ENCODE measurements around the gene FAM131C.
"Not testable (repeated sequence)": the region's sequence is repeated elsewhere in the genome, so short reads cannot be mapped to it uniquely, and the experiment has no call there.

FAM131C gene

DNA sequence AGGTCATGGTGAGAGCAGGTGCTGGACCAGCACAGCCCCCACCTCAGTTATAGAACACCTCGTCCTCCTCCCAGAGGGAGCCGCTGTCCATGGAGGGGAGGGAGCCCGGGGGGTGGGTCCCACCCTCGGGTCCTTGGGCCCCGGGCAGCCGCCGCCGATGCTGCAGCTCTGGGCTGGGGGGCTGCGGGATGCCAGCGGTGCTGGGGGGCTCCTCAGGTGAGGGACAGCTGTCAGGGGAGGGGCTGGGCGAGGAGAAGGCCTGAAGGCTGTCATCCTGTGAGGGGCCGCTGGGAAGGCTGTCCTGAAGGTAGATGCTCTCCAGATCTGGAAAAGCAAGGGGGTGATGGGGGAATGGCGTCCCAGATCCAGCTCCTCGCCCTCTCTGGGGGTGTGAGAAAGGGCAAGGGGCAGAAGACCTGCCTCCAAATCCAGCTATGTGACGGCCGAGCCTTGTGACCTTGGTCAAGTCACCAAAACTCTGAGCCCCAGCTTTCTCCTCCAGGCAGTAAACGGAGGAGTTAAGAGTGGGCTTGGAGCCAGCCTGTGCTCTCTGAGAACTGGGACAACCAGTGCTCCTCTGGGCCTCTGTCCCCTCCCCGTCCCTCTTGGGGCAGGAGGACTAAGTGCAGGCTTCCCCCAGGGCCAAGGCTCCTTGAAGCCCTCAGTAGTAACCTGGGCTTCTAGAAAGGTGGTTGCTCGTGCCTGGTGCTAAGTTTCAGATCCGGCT is 14.9 kb downstream of the FAM131C start:
- DNase-seq, ATAC-seq: not testable (repeated sequence)

DNA sequence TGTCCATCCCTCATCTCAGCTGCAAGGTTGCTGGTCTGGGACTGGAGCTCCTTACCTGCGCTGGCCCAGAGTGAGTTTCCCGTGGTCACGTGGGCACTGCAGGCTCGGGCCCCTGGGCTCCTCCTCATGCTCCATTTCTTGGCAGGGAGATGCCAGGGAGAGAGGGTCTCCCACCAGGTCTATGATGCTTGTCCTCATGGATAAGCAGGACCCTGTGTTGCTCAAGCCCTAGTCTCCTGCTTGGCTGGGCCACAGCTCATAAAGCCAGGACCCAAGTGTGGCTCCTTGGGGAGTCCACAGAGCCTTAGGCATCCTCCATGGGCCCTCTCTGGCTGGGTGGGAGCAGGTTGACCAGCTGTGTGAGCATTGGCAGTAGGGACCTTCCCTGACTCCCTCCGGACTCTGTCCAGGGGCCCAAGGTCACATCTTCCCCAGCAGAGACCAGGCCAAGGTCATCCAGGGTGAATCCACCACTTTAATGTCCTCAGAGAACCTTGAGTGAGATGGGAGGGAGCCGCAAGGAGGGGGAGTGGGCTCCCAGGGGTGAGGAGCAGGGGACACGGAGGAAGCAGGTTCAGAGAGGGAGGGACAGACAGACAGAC is 16.0 kb downstream of the FAM131C start:
- not testable (repeated sequence) for ATAC-seq, DNase-seq

DNA sequence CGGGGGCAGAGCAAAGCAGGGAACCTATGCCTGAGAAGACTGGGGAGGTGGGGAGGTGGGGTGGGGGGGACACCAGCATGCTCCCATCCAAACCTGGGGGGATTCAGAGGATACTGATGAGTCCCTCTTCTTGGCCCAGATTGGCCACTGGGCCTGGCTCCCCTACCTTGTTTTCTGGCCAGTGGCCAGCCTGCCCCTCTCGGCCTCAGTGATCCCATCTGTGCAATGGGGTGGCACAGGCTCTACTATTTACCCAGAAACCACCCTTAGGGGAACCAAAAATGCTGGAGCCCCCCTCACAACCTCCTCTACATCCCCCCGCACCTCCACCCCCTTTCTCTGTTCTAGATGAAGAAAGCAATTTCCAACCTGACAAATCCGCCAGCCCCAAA is 16.9 kb downstream of the FAM131C start:
- not testable (repeated sequence) for ATAC-seq, DNase-seq

DNA sequence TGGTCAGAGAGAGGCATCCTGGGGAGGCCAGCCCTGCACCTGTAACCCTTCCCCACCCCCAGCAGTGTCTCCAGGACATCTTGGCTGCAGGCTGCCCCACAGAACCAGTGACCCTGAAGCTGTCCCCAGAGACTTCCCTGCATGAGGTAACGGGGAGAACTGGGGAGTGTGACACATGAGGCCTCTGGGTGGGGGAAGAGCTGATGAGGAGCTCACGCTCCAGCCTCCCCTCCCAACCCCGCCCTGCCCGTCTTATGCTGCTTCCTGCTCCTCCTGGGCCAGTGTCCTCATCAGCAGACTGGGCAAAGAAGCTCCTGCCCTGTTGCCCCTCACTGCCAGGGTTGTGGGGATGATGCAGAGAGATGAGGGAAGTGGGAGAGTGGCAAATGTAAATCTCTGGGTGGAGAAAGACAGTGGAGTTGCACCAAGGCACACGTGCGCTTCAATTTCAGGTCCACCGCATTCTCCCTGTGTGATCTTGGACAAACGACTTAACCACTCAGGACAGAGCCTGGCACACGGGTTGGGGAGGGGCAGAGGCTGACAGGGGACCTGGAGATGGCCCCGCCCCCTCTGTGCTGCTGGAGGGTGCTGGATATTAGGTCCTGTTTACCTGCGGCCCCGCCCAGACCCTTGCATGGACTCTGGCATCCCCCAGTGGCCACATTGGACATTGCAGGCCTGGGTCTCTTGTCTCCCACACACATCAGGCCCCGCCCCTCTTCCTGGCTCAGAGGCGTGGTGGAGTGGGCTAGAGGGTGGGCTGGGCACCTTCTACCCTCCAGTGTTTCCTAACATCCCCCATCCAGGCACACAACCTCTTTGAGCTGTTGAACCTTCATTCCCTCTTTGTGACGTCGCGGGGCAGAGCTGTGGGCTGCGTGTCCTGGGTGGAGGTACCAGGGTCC is 17.6 kb downstream of the FAM131C start:
- DNase-seq = peak; percentile 76
- ATAC-seq = peak; percentile 79

DNA sequence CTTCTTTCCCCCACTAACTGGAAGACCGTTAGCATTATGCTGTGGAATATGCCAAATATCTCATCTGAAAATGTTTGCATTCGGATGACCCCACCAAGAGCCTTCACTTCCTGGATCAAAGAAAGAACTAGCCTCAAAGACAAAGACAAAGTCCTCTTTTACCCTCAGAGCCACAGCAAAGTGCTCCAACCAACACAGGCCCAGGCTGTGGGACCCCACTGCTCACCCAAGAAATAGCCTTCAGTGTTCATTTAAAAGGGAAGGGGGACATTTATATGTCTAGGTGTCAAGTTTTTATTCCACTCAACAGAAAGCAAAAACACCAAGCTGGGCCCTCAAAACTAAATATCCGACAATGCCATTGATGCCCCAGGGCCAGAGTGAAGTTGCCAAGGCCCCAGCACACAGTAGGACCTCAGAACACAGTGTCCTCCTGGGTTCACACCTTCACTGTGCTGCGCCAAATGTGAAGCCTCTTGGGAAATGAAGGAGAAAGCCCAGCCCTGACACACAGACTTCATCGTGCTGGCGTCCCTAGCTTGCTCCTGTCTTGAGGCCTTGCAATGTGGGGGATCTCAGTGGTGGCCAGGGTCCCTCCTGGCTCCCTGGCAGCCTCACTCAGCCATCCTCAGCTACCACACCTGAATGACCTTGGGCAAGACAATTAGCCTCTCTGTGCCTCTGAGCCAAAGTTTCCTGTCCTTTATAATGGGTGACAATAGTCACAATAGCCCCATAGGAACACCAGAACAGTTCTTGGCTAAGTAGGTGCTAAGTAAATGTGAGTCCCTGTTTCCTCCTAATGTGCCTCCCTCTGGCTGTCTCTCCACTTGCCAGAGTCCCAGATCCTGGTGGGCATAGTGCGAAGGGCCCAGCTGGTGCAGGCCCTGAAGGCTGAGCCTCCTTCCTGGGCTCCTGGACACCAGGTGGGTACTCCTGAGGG is 18.6 kb downstream of the FAM131C start:
- DNase-seq = no peak
- ATAC-seq = no peak

DNA sequence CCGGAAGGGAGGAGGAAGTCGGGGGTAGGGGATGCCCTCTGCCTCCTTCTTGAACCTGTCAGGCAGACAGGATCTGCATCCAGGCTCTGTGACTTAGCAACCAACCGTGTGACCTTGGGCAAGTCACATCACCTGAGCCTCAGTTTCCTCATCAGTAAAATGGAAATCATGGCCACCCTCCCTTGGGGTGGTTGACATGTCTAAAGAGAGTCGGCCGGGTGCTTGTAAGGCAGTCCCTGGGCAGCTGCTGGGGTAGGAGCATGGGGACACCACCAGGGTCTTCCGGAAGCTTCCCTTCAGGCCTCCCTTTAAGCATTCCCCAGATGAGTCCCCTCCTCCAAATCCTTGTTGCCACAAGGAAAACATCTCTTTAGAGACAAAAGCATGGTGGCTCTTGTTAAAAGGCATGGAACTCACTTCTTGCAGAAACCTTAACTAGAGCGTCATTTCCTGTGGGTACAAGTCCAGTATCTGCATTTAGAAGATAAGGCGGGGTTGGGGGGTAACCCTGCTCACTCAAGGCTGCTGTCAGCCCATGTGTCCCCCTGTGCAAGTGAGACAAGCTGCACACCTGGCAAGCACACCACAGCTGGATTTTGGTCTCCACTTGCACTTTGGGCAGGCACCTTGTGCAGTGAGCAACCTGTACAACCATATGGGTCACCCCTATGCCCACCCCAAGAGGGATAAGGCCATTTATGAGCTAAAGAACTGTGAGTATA is 19.5 kb downstream of the FAM131C start:
- DNase-seq = no peak
- ATAC-seq = no peak

DNA sequence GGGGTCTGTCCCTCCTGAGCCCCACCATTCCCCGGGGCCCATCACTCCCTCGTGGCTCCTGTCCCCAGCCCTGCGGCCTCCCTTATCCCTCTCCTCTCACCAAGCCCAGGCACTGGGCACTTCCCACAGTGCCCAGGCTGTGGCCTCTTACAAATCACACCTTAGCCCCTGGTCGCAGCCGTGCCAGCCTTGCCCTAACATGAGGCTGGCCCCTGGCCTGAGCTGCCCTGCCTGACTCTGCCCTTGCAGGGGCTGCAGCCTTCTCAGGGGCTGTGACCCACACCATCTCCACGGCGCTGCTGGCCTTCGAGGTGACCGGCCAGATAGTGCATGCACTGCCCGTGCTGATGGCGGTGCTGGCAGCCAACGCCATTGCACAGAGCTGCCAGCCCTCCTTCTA is 21.5 kb downstream of the FAM131C start:
- not testable (repeated sequence) for ATAC-seq, DNase-seq

DNA sequence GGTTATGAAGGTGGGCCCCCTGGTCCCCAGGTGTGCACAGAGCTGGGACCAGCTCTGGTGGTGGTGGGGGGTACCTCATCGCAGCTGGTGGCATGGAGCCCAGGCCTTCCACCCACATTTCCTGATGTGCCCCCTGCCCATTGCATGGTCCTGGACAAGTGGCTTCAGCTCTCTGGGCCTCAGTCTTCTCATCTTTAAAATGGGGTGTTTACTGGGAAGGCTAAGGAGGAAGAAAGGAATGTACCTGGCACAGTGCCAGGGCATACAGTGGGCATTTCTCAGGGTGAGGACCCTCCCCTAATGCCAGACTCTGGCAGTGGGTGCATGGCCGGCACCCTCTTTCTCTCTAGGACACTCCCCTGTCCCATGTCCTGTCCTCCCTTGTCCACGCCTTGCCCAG is 22.4 kb downstream of the FAM131C start:
- ATAC-seq (no peak), DNase-seq (no peak)

DNA sequence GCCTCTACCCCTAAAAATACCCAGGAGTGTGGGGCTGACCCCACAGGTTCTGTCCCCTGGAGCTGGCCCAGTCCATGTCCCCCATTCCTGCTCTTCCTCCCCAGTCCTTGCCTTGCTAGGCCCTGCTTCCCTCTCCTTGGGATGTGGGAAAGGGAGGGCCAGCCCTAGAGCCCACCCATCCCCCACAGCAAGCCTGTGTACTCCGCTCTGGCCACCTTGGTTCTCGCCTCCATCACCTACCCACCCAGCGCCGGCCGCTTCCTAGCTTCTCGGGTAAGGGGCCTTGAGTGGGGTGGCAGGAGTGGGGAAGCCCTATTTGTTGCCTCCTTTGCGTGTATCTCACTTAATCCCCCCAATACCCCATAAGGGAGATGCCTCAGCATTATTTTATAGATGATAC is 23.1 kb downstream of the FAM131C start:
- DNase-seq = no peak
- no peak for ATAC-seq

DNA sequence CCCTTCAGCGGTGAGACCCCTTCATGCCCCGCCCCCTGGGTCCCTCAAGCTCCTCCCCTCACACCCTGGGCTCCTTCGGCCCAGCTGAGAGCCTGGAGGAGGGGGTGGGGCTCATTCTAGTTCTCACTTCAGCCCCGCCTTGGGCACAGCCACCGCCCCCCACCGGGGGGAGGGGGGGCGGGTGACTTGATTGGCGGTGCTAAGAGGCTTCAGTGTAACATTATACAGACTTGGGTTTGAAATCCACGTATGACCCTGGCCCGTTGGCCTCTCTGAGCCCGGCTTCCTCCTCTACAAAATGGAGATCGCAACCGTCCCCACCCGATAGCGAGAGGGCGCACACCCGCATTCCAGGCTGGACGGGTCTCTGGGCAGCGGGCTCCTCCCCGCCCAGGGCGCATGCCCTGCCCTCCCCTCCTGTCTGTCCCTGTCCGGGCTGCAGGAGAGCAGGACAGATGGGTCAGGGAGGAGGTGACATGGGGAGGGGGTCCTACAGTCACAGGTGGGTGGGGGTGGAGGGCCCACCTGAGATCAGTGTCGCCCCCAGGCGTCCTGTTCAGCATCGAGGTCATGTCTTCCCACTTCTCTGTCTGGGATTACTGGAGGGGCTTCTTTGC is 24.8 kb downstream of the FAM131C start:
- no peak for ATAC-seq
- DNase-seq = peak; percentile 36

DNA sequence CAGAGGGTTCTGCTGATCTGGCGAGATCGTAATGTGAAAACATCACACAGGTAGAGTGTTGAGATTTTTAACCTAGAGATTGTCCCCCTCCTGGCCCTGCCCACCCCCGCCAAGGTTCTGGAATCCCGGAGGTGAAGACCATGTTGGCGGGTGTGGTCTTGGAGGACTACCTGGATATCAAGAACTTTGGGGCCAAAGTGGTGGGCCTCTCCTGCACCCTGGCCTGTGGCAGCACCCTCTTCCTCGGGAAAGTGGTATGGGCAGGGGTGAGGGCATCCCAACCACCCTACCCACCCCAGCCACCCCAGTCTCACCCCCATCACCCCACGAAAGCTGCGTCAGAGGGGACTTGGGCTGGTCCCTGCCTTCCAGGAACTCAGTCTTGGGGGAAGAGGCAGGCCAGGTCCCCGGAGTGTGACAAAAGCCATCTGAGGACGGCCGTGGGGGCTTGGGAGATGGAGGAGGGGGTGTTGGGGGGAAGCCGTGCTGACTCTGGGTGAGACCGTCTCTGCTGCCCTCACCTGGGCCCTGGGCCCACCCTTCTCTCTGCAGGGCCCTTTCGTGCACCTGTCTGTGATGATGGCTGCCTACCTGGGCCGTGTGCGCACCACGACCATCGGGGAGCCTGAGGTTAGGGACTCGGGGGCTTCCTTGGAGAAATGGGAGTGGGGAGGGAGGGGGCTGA is 25.5 kb downstream of the FAM131C start:
- DNase-seq (no peak), ATAC-seq (no peak)

DNA sequence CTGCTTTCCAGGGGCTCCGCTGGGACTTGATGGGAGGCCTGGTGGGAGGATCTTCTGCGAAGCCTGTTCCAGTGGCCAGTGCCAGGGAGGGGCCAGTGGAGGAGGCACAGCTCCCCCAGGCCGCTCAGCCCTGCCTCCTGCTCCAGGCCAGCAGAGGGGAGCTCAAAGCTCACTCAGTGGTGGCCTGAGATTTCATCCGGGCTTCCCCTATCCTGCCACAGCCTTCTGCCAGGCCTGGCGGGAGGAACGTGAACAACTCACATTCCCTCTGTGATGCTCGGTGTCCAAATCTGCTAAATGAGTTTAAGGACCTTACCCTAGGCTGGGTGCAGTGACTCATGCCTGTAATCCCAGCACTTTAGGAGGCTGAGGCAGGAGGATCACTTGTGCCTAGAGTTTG is 26.6 kb downstream of the FAM131C start:
- DNase-seq = no peak
- no peak for ATAC-seq

DNA sequence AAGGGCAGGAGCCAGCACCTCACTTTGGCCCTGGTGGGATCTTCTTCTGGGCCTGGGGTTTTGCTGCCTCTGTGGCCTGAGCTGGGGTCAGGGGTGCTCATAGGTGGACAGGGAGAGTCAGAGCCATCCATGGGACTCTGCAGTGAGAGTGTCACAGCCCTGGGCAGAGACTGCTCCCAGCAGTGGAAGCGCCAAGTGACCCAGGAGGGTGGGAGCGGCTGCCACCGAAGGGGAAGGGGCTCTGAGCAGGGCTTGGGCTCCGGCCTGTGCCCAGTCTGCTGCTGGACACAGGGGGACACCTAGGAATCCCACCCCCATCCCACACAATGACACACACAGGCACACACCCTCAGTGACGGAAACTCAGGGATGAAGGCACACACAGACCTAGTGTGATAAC is 29.5 kb downstream of the FAM131C start:
- no peak for ATAC-seq
- DNase-seq = no peak

DNA sequence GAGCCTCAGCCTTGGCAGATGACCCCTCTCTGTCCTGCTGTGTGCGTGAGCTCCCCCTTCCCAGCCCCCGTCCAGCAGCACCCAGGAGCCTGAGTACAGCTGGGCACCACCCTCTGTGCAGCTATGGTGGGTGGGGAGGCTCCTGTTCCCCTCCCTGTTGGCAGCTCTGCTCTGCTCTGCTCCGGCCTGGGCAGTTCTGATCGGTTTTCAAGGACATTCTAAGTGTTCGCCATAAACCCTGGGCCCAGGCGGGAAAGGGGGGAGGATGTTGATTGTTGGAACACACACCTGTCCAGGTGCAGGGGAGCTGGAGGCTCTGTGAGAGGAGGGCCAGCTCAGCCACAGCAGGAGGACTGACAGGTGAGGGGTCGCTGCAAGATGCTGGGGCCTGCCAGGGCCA is 29.9 kb downstream of the FAM131C start, which contains the start of gene CLCNKB:
Gene CLCNKB (plus strand): TSS at position 262 of the 400 bp plus-strand sequence. CDS start 711 bp downstream, outside the sequence.
- ATAC-seq (no peak), DNase-seq (no peak)

DNA sequence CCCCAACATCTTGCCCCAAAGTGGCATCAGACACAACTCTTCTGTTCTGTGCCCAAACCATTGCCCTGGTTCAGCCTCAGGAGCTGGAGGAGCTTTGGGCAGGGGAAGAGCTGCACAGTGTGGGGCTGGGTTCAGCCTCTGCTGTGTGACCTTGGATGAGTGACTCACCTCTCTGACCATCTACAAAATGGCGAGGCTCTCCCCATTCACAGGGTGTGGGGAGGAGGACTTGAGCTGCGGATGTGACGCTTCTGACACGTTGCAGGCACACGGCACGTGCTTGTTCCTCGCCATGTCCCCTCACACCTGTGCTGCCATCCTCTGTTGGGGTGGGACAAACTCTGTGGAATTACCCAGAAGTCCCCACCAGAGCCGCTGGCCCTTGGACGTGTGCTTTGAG is 30.8 kb downstream of the FAM131C start:
- DNase-seq, ATAC-seq: not testable (repeated sequence)

DNA sequence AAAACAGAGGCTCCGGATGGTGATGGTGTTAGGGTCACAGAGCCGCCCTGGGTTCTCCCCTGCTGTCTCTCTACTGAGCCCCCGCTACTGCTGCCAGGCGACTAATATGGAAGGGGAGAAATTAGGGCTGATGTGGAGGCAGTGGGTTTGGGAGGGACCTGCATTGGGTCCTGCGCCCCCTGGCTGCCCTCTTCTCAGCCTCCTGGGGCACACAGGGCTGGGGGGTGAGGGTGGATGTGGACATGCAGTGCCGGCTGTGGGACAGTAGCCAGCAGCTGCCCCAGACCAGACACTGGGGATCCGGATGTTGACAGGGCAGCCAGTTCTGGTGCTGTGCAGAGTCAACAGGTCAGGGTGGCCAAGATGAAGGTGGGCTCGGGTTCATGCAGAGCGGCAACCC is 31.4 kb downstream of the FAM131C start:
- no peak for ATAC-seq
- no peak for DNase-seq

DNA sequence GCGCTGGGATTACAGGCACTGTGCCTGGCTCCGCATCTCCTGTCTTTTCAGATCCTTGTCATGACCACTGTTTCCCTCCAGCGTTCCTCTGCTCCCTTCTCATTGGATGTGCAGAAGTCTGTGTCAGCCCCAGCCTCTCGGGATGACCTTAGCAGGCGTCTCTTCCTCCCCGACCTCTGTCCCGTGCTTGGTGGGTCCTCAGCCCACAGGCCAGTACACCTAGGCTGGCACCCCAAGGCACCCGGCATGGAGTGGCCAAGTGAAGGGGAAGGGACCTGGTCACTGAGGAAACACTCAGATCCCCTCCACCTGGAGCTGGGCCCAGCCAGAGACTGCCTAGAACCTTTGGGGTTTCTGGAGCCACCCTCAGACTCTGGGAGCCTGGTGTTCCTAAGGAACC is 32.3 kb downstream of the FAM131C start:
- ATAC-seq (no peak), DNase-seq (no peak)

DNA sequence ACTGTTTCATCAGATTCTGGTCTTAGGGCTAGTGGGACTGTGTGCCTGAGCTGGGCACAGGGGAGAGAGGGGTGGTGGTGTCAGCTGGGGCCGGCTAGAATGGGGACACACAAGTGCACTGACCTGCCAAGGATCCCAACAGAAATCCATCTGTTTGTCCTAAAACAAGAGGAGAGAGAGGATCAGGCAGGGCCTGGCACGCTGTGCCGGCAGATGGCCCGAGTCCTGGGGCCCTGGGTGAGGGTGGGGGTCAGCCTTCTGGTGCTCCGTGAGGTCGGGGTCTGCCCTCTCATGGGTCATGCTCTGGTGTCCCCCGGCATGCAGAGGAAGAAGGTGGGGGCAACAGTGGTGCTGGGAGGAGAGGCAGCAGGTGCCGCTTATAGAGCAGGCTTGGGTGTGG is 33.6 kb downstream of the FAM131C start:
- not testable (repeated sequence) for ATAC-seq, DNase-seq

DNA sequence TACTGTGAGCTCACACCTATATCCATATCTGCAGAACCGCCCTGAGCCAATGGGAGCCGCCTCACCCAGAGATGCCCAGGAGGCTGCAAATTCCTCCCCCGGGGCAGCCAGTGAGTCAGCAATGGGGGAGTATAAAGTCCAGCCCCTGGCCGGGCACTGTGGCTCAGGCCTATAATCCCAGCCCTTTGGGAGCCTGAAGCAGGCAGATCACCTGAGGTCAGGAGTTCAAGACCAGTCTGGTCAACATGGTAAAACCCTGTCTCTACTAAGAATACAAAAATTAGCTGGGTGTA is 34.9 kb downstream of the FAM131C start:
- ATAC-seq (no peak), DNase-seq (no peak)

DNA sequence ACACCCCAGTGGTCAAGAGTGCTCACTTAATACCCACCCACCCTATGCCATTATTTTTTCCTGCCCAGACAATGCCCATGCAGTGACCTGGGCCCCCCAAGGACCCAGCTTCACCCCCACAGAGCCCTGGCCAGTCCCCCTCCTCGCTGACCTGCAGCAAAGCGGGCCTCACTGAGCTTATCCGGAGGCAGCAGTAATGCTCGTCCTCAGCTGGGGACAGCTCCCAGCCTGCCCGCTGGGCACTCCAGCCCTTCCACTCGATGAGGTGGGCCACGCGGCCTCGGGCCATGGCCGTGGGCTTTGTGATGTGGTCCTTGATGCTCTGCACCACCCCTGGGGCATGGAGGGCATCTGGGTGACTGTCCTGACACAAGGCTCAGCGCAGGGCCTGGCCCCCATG is 37.0 kb downstream of the FAM131C start:
- DNase-seq = not testable (repeated sequence)

More for the DNA sequence above, 37.0 kb downstream of the FAM131C start:
- ATAC-seq = not testable (repeated sequence)
